GM08714 (cell line): ENCODE data around the gene PRRX1.

Experiments
- H3K4me3 ChIP-seq: fragments of 200-500 bp; sonication (Bioruptor generic); 2 replicates; pipeline ENCODE4 v1.5.1; 2014; ENCODE audit warnings: mild to moderate bottlenecking, low read length, inconsistent platforms
- ZNF274 ChIP-seq: IDR thresholded peaks from 2 replicates; pipeline ENCODE4 v1.6.1; 2012; ENCODE audit warnings: mild to moderate bottlenecking, low read depth, low read length

The PRRX1 gene

DNA sequence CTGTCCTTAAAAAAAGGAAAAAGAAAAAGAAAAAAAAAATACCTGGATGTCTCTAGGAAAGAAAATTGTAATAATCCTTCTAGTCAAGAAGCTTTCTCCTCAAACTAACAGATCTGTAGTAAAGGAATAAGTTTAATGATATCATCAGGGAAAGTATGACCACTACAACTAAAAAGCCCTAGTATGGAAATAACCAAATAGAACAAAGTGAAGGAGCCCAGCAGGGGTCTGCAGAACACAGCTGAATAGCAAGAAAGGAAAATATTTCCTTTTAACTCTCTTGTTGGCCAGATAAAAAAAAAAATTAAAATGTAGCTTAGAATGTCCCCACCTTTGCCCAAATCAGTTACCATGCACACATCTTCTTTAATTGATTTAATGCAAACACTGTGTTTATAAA lies 43.2 kb downstream of the PRRX1 start:
- no peak overlapping the region for H3K4me3 ChIP-seq
- no peak for TF ChIP-seq ZNF274

GRCh38 chr1:170707959-170708655 lies 44.2 kb downstream of the PRRX1 start:
- no peak for TF ChIP-seq ZNF274
- H3K4me3 ChIP-seq = no peak overlapping the region

DNA sequence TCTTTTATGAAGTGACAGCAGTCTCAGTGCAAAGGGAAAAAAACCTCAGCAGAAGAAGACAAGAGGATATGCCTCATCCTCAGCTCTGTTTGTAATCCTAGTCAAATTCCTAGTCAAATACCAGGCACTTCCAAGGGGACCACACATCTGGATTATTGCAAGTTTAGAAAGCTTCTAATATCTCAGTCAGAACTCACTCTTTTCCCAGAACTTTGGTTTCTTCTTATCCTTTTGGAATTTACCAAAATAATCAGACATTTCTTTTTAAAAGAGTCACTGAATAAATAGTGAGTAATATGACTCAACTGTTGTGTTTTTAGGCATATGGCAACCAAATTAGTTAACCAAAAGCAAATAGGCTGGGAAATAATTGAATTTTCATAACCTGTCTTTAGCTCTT lies 47.8 kb downstream of the PRRX1 start:
- TF ChIP-seq ZNF274 = no peak
- H3K4me3 ChIP-seq = no peak overlapping the region

DNA sequence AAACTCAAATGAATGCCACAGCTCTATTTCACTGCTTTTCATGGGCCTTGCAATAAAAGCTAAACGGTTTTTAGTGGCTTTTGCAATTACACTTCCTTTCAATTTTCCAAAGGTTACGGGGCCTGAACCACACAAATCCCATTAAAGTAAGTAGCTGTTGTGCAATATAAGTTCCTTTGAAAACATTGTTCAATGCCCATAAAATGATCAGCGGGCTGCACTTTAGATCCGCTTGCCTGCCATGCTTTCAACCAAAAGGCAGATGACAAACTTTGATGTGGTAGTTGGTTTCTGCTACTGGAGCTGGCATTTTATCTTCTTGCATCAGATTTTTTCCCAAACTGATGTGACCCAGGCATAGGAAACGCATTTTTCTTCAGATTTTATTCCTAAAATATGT lies 50.2 kb downstream of the PRRX1 start:
- no peak overlapping the region for H3K4me3 ChIP-seq
- no peak for TF ChIP-seq ZNF274

- no peak for TF ChIP-seq ZNF274
Observed at GRCh38 chr1:170714938-170715337, 51.0 kb downstream of the PRRX1 start.

DNA sequence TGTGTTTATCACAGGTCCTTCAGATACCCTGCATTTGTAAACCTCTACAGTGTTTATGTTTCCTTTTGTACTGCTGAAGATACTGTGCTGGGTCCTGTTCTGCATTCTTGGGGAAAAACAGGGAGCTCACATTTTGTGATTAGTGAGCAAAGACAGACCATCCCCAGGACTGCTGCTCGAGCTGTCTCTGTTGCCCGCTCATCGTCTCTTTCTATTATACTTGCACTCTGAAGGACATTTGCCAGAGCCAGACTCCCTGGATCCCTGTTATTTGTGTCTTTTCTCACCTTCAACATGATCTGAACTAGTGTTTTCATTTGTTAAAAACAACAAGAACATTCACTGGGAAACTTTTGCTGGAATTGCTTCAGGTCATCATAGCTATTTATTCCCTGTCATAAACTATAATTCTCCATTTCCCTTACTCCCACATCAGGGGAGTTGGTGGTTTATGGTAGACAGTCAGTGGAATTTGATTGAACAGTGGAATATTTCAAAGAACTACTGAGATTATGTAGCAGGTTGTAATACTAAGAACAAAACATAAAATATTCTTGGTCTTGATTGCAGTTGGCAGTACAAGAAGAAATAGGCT lies 53.0 kb downstream of the PRRX1 start:
- H3K4me3 ChIP-seq = no peak overlapping the region
- TF ChIP-seq ZNF274 = no peak

More at GRCh38 chr1:170714938-170715337, 51.0 kb downstream of the PRRX1 start:
- no peak overlapping the region for H3K4me3 ChIP-seq

GRCh38 chr1:170720661-170721060 lies 56.7 kb downstream of the PRRX1 start:
- no peak for TF ChIP-seq ZNF274
- no peak overlapping the region for H3K4me3 ChIP-seq

GRCh38 chr1:170721621-170722020 lies 57.7 kb downstream of the PRRX1 start:
- no peak overlapping the region for H3K4me3 ChIP-seq
- TF ChIP-seq ZNF274 = no peak

DNA sequence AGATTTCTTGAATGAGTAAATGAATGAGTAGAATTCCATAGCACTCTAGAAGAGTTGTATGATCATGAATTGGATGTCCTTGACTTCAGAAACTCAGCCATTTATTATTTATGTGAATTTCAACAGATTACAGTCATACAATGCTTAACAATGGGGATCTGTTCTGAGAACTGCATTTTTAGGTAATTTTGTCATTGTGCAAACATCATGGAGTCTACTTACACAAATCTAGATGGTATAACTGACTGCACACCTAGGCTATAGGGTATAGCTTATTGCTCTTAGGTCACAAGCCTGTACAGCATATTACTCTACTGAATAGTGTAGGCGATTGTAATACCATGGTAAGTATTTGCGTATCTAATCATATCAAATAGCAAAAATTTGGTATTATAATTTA lies 59.6 kb downstream of the PRRX1 start:
- H3K4me3 ChIP-seq = no peak overlapping the region
- TF ChIP-seq ZNF274 = no peak

DNA sequence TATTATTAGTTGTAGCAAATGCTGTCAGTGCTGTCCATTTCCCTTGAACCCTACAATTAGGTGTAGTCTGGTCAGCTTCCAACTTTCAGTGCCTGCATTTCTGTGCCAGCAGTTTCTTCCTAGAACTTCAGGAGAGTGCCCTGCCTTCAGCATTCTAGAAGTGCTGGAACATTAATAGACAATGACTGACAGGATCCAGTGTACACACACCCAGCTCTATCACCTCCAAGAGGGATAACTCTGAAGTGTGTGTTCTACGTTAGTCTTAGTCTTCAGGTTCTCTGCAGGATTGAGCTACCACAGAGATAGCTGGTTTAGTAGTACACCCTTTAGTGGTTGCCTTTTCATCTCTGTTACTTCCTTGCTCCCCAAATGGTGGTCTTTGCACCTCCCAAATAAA lies 61.4 kb downstream of the PRRX1 start:
- no peak for TF ChIP-seq ZNF274

DNA sequence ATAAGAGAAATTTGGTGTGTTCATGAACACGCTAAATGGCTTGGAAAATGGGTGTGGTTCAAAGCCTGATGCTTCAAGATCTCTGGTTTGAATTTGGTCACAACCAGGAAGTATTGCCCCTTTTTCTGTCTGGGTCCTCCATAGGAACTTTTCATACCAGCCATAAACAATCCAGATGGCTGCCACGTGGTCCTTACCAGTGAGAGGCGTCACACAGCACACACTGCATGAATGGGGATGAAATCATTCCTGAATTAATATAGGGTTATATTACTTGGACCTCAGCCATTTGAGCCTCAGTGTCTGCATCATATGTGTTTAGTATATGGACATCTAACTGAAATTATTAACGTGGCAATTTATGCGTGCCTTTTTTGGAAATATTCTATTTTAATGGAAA lies 64.0 kb downstream of the PRRX1 start:
- no peak for TF ChIP-seq ZNF274
- no peak overlapping the region for H3K4me3 ChIP-seq

More for the DNA sequence above, 61.4 kb downstream of the PRRX1 start:
- H3K4me3 ChIP-seq = no peak overlapping the region

DNA sequence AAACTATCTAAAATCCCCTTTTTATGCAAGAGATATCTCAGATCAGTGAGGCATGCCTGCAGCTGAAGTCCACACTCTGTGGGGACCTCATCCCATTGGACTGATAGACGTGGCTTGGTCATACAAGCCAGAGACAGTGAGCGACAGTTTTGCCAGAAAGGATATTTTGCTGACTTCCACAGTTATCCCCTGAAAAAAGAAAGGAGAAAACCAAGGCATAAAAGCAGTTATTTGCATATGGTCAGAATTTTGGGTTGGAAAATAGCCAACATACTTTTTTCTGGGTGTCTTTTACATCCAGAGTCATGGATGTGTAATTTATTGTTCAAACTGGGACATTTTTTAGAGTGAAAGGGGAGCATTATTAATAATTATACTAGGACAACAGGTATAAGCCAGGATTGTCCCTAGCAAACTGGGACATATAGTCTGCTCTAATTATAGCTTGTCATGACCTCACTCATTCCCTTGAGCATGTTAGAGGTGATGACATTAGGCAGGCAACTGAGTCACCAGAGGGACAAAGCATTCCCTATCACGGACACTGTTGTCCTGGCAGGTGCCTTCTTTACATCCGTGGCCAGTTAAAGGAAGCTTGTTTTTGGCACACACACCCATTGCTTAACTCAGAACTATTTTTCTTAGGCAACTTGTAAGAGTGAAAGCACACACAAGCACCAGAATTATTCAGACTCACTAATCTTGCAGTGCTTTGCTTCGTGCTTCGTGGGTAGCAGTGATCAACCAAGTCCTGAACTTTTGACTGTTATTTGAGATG lies 65.5 kb downstream of the PRRX1 start:
- no peak for TF ChIP-seq ZNF274
- H3K4me3 ChIP-seq = no peak overlapping the region

DNA sequence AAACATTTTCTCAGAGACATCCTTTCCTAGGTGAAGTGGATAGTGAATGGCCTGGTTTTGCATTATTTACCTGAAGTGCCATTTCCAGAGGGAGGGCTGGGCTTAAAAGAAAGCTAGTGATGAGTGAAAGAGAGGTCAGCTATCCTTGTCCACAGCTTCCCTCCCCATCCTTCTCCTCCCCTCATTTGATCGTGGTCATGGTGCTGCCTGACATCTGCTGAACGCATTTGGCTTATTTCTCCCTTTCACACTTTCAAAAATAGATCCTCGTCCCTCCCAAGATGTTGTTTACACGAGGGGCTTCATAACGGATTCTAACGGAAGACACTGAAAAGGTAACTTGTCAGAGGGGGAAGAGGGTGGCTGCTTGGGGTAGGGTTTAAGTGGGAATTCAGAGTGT lies 66.1 kb downstream of the PRRX1 start:
- H3K4me3 ChIP-seq = no peak overlapping the region
- TF ChIP-seq ZNF274 = no peak

- TF ChIP-seq ZNF274 = no peak
- no peak overlapping the region for H3K4me3 ChIP-seq
Observed at GRCh38 chr1:170730438-170730837, 66.5 kb downstream of the PRRX1 start.

DNA sequence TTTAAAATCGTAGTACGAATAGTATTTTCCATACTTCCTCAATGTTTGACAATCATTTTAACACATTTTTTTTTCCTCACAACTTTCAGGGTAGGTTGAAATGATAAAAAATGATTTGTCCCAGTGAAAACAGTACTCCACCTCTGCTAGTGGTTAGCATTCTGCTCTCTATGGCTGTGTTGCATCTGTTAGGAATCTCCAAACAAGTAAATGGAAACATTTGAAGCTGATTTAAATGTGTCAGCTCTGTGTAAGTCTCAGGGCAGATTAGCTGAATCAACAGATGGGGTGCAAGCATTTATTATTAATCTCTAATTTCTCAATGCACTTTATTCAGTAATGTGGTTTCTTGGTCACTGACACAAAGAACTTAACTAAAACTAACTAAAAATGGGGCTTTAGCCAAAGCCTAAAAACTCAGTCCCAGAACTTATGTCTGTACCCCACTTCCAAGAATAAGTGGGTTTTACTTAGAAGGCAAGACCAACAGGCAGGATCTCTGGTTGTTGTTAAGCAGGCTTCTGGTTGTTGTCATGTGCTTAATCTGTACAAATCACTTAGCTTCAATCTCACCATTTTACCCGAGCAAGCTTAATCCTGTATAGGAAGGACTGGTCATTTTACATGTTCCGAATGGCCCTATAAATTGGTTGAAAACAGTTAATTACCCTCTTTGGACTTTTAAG lies 67.8 kb downstream of the PRRX1 start:
- TF ChIP-seq ZNF274 = no peak
- no peak overlapping the region for H3K4me3 ChIP-seq

DNA sequence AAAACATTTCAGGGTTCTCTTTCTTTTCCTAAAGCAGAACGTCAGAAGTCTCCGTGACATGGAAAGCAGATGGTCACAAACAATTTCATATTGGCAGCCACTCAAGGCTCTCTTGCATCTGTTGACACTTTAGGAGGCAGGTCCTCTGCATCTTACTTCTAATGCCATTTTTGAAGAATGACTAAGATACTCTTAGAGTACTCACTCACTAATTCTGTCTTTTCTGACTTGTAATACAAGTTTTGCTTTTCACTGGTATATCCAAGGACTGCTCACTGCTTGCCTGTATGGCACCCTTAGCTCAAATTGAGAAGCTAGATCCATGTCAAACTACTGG lies 68.3 kb downstream of the PRRX1 start:
- no peak for TF ChIP-seq ZNF274
- no peak overlapping the region for H3K4me3 ChIP-seq
